Measurements from ENCODE around the gene CSHL1. TPM values are rescaled to one million over a fixed set of nuclear protein-coding genes. Genes with fewer than 3 reads are reported as not detected.
"Not testable (repeated sequence)": the region's sequence is repeated elsewhere in the genome, so short reads cannot be mapped to it uniquely, and the experiment has no call there.

Gene CSHL1
- polyA plus RNA-seq, 3 donors from 2014 or later: not detected

GRCh38 chr17:63881935-63882601, 29.0 kb downstream of the CSHL1 start, which contains the start of gene GH2:
Gene GH2 (minus strand): TSS chr17:63881944. CDS start chr17:63881801, 143 bp downstream.
- peaks cover 0 to 2% of the 10 kb centered on the region in 2 donors for H3K4me1 Mint-ChIP-seq
- H3K27me3 Mint-ChIP-seq (ENCODE audit: low read depth in 3 of 3): peaks cover 0 to 6% (median 2%) of the 10 kb centered on the region in 3 donors
- no peak within 1 kb of the TSS for H3K27ac Mint-ChIP-seq
- peak; percentile 27 to 46 (median 35) for DNase-seq
- H3K4me3 Mint-ChIP-seq: no peak within 1 kb of the TSS
- H3K9me3 Mint-ChIP-seq: no peaks in the 10 kb centered on the region
- H3K36me3 Mint-ChIP-seq: no peaks in the 10 kb centered on the region

- H3K4me3 Mint-ChIP-seq; H3K36me3 Mint-ChIP-seq; H3K9me3 Mint-ChIP-seq; DNase-seq; H3K4me1 Mint-ChIP-seq; H3K27ac Mint-ChIP-seq; H3K27me3 Mint-ChIP-seq (ENCODE audit: low read depth in 3 of 3): not testable (repeated sequence)
Measured at GRCh38 chr17:63881337-63881736, 29.7 kb downstream of the CSHL1 start.

- Mint-ChIP-seq H3K4me1 (peaks cover 0 to 2% of the 10 kb centered on the region in 2 donors), H3K27ac (no peak overlapping the region), H3K4me3 (no peak overlapping the region), H3K27me3 (ENCODE audit: low read depth in 3 of 3) (peaks cover 0 to 6% (median 2%) of the 10 kb centered on the region in 3 donors), H3K9me3 (no peaks in the 10 kb centered on the region), H3K36me3 (no peaks in the 10 kb centered on the region)
- DNase-seq: no peak
Measured at GRCh38 chr17:63880706-63881105, 30.4 kb downstream of the CSHL1 start.

GRCh38 chr17:63878413-63878812, 32.6 kb downstream of the CSHL1 start:
- DNase-seq; H3K27me3 Mint-ChIP-seq (ENCODE audit: low read depth in 3 of 3); H3K36me3 Mint-ChIP-seq; H3K4me1 Mint-ChIP-seq; H3K9me3 Mint-ChIP-seq; H3K4me3 Mint-ChIP-seq; H3K27ac Mint-ChIP-seq: not testable (repeated sequence)

- not testable (repeated sequence) for H3K27ac Mint-ChIP-seq; H3K9me3 Mint-ChIP-seq; H3K27me3 Mint-ChIP-seq (ENCODE audit: low read depth in 3 of 3); H3K36me3 Mint-ChIP-seq; H3K4me3 Mint-ChIP-seq; DNase-seq; H3K4me1 Mint-ChIP-seq
Measured at GRCh38 chr17:63874693-63875092, 36.4 kb downstream of the CSHL1 start.

- H3K27me3 Mint-ChIP-seq (ENCODE audit: low read depth in 3 of 3); H3K9me3 Mint-ChIP-seq; H3K27ac Mint-ChIP-seq; DNase-seq; H3K4me1 Mint-ChIP-seq; H3K4me3 Mint-ChIP-seq; H3K36me3 Mint-ChIP-seq: not testable (repeated sequence)
Measured at GRCh38 chr17:63874061-63874626, 36.9 kb downstream of the CSHL1 start.

- DNase-seq; H3K4me3 Mint-ChIP-seq; H3K27me3 Mint-ChIP-seq (ENCODE audit: low read depth in 3 of 3); H3K27ac Mint-ChIP-seq; H3K9me3 Mint-ChIP-seq; H3K36me3 Mint-ChIP-seq; H3K4me1 Mint-ChIP-seq: not testable (repeated sequence)
Measured at GRCh38 chr17:63873577-63873976, 37.5 kb downstream of the CSHL1 start, which contains the start of gene CSH2. Gene CSH2 (minus strand): TSS chr17:63873677. CDS start chr17:63873614, 63 bp downstream.

- H3K4me3 Mint-ChIP-seq; H3K36me3 Mint-ChIP-seq; H3K27ac Mint-ChIP-seq; H3K9me3 Mint-ChIP-seq; DNase-seq; H3K4me1 Mint-ChIP-seq; H3K27me3 Mint-ChIP-seq (ENCODE audit: low read depth in 3 of 3): not testable (repeated sequence)
Measured at GRCh38 chr17:63871646-63872365, 39.3 kb downstream of the CSHL1 start.

- not testable (repeated sequence) for DNase-seq; H3K36me3 Mint-ChIP-seq; H3K9me3 Mint-ChIP-seq; H3K27ac Mint-ChIP-seq; H3K4me1 Mint-ChIP-seq; H3K4me3 Mint-ChIP-seq; H3K27me3 Mint-ChIP-seq (ENCODE audit: low read depth in 3 of 3)
Measured at GRCh38 chr17:63870292-63870665, 40.8 kb downstream of the CSHL1 start.

- not testable (repeated sequence) for H3K9me3 Mint-ChIP-seq; H3K4me1 Mint-ChIP-seq; H3K36me3 Mint-ChIP-seq; H3K27me3 Mint-ChIP-seq (ENCODE audit: low read depth in 3 of 3); DNase-seq; H3K4me3 Mint-ChIP-seq; H3K27ac Mint-ChIP-seq
Measured at GRCh38 chr17:63869491-63870291, 41.4 kb downstream of the CSHL1 start.

GRCh38 chr17:63866625-63867024, 44.4 kb downstream of the CSHL1 start:
- not testable (repeated sequence) for H3K4me1 Mint-ChIP-seq; H3K27me3 Mint-ChIP-seq (ENCODE audit: low read depth in 3 of 3); H3K4me3 Mint-ChIP-seq; H3K9me3 Mint-ChIP-seq; H3K36me3 Mint-ChIP-seq; DNase-seq; H3K27ac Mint-ChIP-seq
